ENCODE data around the gene KRT79.
"Not testable (repeated sequence)": the region's sequence is repeated elsewhere in the genome, so short reads cannot be mapped to it uniquely, and the experiment has no call there.

The KRT79 gene

DNA sequence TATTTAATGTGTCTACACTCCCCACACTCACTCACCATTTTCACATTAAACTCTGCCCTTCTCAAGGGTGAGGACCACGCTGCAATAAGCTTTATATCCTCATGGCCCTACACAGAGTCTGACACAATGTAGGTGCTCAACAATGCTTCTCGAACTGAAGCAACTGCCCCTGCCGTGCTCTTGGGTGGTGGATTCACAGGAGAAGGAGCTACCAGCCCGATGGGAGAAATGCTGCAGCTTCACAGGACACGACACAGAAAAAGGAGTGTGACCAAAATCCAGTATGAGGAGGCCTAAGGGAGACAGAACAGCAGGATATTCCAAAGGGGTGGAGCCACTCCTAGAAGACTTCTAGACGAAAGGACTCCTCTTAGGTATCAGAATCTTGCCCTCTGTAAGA lies 31.7 kb downstream of the KRT79 start:
- DNase-seq: no peak

DNA sequence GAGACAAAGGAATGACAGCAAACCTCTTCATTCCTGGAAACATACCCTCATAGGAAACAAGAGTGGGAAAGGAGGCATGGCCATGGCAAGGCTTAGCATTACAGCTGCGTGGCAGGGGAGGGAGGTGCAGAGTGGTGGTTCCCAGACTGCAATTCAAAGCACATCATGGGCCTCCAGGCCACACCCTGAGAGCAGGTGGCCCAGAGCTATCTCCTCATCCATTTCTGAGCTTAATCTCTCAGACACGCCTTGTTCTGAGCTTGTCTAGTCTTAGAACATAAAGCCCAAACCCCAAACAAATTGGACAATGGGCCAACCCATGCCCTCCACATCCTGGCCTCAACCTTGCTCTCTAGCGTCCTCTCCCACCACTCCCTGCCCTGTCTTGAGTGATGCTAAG lies 32.3 kb downstream of the KRT79 start:
- DNase-seq: no peak

DNA sequence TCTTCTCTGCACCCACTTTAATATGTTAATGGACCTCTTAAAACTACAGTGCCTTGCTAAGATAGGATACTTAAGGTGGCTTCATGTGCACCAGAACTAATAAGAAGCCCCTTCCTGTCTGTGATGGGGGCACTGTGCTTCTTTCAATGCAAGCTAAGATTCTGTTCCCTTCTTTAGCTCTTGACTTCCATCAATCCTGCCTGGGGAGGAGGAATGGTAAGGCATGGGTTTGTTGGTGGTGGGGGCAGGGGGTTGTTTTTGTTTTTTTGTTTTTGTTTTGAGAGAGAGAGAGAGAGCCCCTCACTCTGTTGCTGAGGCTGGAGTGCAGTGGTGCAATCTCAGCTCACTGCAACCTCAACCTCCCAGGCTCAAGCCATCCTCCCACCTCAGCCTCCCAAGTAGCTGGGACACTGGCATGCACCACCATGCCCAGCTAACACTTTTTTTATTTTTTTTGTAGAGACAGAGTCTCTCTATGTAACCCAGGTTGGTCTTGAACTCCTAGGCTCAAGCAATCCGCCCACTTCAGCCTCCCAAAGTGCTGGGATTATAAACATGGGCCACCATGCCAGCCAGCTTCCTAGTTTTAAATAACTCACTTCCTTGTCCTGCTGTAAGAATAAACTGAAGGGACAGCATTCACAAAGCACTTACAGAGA lies 33.7 kb downstream of the KRT79 start:
- no peak for DNase-seq

DNA sequence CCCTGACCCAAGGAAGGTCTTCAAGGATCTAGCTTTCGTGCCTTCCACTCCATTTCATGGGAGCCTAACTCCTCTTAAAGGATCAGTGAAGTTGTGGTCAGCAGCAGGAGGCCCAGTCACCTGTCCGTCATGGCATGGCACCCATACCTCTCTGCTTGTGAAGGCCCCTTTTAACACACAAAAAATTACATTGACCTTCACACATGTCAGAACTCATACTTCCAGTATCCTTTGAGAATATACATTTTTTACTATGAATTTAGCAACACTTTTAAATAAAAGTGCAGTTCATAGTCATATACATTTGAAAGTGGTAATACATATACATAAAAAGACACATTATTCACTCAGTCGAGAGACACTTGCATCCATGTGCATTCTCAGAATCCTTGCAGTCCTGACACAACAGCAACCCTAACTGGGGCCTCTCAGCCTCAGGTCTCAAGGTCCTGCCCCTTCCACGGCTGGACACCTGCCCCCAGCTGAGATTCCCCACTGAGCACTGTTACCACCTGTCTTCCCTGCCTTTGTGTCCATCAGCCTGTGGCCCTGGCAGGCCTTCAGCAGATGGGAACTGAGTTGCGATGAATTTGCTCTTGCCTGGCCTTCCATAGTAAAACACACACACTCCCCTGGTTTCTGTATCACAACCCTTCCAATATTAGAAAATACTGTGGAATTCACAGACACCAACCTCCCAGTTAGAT lies 34.5 kb downstream of the KRT79 start:
- DNase-seq: no peak

DNA sequence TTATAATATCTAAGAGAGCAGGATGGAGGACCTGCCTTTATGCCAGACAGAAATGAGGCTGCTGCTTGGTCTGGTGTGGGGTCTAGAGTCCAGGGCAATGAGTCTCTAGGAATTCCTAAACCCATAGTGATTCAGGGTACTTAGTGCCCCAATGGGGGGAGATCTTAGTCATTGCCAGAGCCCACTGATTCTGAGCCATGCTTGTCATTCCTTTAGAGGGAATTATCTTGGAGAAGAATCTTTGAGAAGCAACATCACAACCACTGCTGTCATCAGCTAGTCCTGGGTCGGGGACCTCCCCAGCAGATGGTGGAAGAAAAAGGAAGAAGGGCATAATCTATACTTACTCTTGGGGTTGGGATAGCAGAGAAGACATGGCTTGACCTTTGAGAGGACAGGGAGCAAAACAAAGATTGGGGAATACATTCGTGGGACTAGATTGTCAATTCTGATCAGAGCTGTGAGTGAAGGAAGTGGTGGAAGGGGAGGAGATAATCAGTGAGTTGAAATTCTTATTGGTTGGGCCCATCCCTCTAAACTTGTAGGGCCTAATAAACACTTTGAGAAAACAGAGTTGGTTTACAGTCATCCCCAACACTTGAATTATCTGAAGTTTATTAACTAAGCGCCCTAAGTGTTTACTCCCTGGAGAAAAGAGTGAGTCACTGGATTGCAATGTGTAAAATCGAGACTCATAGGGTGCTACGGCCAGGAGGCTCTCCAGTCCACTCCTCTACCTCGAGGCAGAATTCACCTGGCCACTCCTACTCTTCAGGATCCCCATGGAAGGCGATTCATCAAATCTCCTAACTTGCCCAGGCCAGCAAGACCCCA lies 35.2 kb downstream of the KRT79 start:
- no peak for DNase-seq

DNA sequence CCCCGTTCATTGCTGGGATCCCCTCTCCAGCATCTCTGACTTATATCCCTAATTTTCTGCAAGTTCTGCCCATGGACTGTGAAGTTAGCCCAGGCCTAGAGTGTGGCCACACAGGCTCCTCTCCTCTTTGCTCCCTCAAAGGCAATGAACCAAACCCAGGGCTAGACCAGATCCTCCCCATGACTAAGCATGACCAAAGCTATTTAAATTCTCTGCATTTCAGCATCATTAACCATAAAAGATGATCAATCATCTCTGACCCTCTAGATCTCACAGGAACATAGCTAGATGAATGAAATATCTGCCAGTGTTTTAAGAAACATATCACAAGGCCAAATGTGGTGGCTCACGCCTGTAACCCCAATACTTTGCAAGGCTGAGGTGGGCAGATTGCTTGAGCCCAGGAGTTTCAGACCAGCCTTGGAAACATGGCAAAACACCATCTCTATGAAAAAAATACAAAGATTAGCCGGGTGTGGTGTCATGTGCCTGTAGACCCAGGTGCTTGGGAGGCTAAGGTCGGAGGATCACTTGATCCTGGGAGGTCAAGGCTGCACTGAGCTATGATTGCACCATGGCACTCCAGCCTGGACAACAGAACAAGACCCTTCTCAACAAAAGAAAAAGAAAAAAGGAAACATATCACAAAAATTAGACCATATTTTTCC lies 36.0 kb downstream of the KRT79 start:
- DNase-seq: no peak

DNA sequence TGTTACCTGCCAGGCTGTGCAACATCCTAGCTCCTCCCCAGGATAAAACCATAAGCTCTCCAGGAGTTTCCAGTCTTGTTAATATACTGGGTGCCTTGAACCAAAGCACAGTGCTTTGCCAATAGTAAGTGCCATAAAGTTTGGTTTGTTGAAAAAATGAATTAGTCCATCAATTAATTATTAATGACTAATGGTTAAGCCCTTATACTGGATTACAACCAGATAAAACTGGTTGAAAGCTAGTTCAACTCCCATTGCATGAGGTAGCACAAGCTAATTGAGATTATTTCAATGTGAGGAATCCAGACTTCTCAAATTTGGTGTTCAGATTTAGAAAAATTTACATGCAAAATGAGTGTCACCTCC lies 36.6 kb downstream of the KRT79 start:
- DNase-seq: no peak

DNA sequence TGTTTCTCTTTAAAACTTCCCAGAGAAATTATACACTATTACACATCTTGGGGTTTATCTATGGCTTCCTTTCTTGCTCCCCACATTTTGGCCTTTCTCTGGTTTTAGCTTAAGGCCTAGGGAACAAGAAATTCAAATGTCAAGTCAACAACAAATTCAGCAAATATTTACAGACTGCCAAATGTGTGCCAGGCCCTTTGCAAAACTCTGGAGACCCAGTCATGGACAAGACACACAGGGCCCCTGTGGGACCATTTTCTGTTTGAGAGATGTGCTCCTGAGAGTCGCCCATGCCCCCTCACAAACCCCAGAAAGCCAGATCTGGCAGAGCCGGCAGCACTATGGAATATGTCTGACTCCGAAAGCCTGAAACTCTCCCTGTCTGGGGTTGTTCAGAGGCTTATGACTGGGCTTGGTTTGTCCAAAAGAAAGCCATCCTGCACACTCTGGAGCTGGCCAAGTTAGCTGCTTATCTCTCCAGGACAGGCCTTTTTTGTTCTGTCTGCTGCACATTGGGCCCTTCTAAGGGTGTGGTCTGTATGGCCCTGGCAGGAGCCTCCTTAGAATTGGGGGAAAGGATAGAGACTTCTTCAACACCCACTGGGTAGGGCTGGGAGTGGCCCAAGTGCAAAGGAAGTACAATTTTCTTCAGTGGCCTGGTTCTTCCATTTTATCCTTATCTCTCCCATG lies 37.1 kb downstream of the KRT79 start:
- DNase-seq: no peak

DNA sequence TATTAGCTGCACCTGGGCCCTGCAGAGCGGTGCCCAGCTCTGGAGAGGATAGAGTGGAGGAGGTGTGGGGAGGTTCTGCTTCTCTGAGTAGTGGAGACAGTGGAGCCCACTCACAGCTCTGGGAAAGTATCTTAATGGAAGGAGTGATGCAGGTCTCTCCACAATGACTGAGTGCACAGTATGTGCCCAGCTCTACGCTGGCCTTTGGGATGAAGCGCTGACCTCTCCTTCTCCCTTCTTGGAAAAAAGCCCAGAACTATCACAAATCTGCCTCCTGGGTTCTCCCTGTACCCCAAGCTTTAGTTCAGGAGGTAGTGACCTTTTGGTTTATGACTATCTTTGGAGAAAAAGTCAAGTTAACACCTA lies 37.7 kb downstream of the KRT79 start:
- no peak for DNase-seq

DNA sequence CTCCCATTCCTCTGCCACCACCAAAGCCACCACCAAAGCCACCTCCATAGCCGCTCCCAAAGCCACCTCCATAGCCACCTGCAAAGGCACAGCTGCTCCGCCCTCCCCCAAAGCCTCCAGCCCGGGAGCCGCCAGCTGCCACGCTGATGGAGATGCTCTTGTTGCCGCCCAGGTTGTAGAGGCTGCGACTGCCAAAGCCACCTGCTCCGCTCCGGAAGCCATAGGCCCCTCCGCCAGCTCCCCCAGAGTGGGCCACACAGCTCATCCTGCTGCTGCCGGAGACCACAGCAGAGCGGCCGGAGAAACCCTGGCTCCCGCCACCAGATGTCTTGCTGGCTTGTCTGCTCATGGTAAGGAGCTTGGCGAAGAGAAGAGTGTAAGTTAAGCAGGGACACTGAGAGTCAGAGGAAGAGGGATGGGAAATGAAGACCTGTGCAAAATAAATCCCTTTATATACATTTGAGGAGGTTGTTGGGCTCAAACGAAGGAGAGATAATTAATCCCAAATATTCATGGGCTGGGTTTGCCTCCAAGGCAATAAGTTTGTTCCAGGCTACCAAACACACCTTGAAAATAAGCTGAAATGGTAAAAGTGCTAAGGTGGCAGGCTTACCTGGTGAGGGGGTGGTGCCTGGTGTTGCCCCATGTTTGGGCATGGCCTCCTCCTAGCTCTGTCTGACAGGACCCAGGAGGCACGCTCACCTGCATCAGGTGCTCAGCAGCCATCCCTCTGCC lies 38.2 kb downstream of the KRT79 start, which contains the start of gene KRT3:
TSS of gene KRT3 (minus strand) at position 424 of the 735 bp plus-strand sequence. CDS start at position 349, 75 bp downstream.
- no peak for DNase-seq

DNA sequence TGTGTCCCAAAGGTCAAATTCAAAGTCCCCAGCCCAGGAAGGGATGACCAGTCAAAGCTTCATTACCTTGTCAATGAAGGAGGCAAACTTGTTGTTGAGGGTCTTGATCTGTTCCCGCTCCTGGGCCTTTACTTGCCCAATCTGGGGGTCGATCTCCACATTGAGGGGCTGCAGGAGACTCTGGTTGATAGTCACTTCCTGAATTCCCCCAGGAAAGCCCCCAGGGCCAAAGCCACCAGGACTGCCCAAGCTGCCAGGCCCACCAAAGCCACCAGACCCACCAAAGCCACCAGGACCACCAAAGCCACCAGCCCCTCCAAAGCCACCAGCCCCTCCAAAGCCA lies 38.8 kb downstream of the KRT79 start:
- DNase-seq: not testable (repeated sequence)

DNA sequence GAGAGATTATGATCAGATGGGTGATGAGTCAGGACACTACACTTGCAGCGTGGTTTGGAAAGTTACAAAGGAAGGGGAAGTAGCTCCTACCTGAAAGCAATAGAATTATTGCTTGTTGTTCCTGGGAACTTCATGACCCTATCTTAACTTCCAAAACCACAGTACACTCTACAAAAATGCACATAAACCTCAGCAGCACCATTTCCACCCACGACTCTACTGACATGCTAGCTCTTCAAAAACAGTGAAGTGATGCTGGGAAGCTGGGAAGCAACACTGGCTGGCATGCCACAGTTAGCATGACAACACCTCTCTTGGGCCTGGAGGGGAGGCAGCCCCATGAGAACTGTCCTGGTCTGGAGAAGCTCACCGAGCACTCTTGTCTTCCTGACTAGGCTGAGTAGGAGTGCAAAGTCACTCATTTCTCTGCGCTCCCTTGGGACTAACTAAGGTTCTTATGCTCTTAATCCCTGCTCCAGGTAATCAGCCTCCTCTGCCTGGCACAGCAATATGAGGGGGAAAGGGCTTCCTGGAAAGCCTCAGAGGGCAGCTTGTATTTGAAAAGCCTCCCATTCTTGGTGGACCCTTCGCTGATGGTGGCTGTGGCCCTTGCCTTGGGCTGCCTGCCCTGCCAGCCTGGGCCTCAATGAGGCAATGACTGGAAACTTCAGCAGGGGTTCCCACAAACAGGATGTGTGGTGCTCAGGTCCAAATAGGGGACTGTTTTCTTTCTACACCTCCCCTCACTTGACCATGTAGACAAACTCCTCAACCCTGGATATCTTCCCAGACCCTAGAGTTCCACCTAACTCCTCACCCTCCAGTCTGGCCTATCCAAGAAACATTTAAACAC lies 39.4 kb downstream of the KRT79 start:
- no peak for DNase-seq

DNA sequence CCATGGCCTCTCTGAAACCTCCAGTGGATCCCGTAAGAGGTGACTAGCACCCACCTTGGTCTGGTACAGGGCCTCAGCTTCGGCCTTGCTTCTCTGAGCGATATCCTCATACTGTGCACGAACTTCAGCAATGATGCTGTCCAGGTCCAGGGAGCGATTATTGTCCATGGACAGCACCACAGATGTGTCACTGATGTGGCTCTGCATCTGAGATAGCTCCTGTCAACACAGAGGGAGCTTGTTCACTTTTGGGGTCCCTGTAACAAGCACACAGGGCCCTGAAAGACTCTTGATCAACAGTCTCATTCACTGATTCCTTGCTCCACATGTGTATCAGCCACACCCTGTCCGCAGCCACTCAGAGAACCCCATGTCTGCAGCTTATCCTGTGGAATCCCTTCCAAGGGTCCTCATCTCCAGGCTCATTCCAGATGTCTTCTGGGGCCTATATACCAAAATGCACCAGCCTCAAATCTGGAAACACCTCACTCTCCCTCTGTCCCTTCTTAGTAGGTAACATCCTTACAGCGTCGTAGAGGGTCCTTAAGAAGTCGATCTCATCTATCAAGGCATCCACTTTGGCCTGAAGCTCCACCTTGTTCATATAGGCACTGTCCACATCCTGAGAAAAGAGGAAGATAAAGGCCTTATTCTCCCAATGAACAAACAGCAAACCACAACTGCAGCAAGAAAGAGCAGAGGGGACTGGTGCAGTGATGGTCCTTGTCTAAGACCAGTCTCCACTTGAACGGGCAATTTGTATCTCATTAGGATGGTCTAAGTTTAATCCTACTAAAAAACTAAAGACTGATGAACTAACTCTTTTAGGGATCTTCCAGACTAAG lies 41.7 kb downstream of the KRT79 start:
- DNase-seq: no peak

DNA sequence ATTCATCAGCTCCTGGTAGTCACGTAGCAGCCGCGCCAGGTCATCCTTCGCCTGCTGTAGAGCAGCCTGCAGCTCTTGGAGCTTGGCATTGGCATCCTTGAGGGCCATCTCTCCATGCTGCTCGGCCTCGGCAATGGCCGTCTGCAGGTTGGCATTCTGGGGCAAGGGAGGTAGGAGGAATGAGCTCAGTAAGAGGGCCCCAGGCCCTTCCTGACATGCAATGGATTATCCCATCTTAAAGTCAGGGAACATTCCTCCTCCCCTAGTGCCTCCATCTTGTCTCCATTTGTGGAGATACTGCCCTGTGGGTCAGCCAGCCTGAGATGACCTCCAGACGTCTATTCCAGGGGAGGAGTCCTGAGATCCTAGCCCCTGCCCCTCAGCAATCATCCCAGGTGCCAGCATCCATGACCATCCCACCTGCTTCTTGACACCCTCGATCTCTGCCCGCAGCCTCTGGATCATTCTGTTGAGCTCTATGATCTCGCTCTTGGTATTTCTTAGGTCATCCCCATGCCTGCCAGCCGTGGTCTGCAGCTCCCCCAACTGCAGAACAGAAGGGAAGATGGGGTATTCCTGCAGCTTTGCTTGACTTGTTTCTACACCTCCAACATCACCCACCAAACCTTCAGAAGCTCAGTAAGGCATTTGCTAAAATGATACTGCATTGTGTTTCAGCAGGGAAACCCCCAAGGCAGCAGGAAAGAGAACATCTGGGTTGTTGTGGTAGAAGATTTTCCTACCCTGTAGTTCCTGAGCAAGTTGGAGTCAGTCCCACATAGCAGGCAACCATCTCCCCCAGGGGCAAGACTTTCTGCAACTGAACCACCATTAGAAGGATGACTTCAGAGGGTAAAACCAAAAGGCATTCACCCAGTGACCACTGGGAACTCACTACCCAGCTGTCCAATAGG lies 42.6 kb downstream of the KRT79 start:
- DNase-seq: no peak

DNA sequence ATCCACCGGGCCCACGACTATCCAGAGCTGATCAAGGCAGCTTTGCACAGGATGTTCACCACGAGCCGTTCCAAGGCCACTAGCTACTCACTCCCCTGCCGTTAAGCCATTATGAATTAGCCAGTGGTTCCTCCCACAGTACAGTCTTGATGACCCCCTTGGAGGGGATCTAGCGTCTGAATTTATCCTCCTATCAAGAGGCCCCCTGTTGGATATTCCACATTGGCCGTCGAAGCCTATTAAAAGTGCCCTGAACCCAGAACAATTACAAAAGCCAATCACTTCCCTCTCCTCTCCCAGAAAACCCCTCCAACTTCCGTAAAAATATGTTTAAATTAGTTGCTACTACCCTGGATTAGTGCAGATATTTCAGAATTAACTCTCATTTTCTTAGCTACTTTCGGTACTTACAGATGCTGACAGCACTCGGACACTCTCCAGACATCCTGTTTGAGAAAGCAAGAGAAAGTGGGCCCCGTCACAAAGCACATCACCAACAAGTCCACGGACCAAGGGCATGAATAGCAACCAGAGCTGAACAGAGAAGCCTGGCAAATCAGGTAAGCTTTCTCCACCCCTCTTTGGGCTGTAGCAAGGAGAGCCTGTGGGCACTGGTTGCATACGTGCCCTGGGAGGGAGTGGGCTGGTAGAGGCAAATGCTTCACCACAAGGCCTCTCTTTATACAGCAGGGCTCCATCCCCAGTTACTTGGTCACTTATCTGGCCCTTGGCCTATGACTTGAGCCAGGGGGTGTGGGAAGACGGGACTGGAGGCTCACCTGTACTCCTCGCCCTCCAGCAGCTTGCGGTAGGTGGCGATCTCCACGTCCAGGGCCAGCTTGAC lies 43.5 kb downstream of the KRT79 start:
- DNase-seq: no peak

DNA sequence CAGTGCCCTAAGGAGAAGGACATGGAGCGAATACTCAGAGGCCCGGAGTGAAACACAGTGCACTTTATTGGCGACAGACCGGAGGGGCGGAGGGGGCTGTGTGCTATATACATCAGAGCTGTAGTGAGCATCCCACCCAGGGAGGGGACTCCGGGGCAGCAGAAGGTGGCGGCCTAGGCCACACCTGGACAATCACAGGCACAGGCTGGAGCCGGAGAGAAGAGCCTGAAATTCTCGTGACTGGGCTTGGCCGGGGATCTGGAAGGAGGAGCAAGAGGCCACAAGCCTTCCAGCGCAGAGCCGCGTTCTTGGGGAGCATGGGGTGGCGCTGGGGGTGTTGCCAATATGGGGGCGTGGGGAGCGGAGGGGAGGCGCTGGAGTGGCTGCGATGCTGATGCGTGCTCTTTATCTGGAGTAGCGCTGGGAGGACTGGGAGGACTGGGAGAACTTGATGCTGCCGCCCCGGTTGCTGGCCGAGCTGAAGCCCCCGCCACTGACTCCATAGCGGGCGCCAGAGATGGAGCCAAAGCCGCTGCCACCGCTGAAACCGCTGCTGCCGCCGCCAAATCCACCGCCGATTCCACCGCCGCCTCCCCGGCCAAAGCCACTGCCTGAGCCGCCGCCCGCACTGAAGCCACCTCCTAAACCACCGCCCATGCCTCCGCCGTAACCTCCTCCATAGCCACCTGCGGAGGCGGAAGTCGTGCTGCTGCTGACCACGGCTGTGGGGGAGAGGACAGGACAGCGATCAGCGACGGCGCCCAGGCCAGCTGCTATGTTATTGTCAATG lies 44.3 kb downstream of the KRT79 start:
- peak in 1 of 5 donors; percentile 3 for DNase-seq
